SK-N-SH (cell line): ENCODE results near the gene FAM219B. TPM values are rescaled to one million over a fixed set of nuclear protein-coding genes. Genes with fewer than 3 reads are reported as not detected.

Source experiments
- CTCF ChIA-PET: fragments of 300-600, 350-600 bp; formaldehyde crosslinking; extraction: SDS; loops from one replicate; lab custom pipeline; 2021; lab: Yijun Ruan, JAX
- POLR2A ChIA-PET: fragments of 350-600 bp; sonication (Branson Sonifier 250); formaldehyde crosslinking; extraction: SDS; loops from one replicate; lab custom pipeline; 2020; ENCODE audit warnings: antibody characterized with exemption, inconsistent platforms; lab: Yijun Ruan, JAX
- DNase-seq: peaks from one replicate; pipeline ENCODE4 v3.0.0; 2012
- H2AFZ ChIP-seq: fragments of 200-600 bp; sonication (generic); 2 replicates; pipeline ENCODE4 v1.8.1; 2016; ENCODE audit warnings: antibody characterized with exemption, mild to moderate bottlenecking, low read depth
- H3F3A ChIP-seq: fragments of 200-600 bp; sonication (generic); replicated peaks from 2 replicates; pipeline ENCODE3; 2016; ENCODE audit warnings: antibody characterized with exemption, mild to moderate bottlenecking; ENCODE audit not compliant: insufficient read depth
- H3K27ac ChIP-seq, 2 experiments: fragments of 200-500 bp in 1 of 2; fragments of 200-600 bp in 1 of 2; sonication (Bioruptor generic) in 1 of 2; sonication (generic), shearing (Covaris generic) in 1 of 2; 2 replicates each; pipeline versions ENCODE4 v1.5.1 to v1.6.1; 2014 to 2016; ENCODE audit warnings: low read depth in 2 of 2, inconsistent platforms in 1 of 2, low read length in 1 of 2, mild to moderate bottlenecking in 1 of 2, mixed read lengths in 1 of 2
- H3K27me3 ChIP-seq: fragments of 200-600 bp; sonication (generic), shearing (Covaris generic); 2 replicates; pipeline ENCODE4 v1.6.1; 2016; ENCODE audit warnings: mixed run types; ENCODE audit not compliant: insufficient read depth
- H3K36me3 ChIP-seq, 2 experiments: fragments of 200-500 bp in 1 of 2; fragments of 200-600 bp in 1 of 2; sonication (Bioruptor generic) in 1 of 2; sonication (generic) in 1 of 2; replicated peaks in 1 of 2; 2 replicates each; pipeline versions ENCODE3 to v1.5.1; 2014 to 2016; ENCODE audit warnings: low read length in 1 of 2, mild to moderate bottlenecking in 1 of 2; ENCODE audit not compliant: insufficient read depth in 2 of 2, control insufficient read depth in 1 of 2
- H3K4me1 ChIP-seq, 2 experiments: fragments of 200-500 bp in 1 of 2; fragments of 200-600 bp in 1 of 2; sonication (Bioruptor generic) in 1 of 2; sonication (generic), shearing (Covaris generic) in 1 of 2; 2 replicates each; pipeline versions ENCODE4 v1.5.1 to v1.6.1; 2014 to 2016; ENCODE audit warnings: low read depth in 1 of 2, low read length in 1 of 2, mixed run types in 1 of 2; ENCODE audit not compliant: insufficient read depth in 2 of 2, control insufficient read depth in 1 of 2
- H3K4me2 ChIP-seq: fragments of 200-600 bp; sonication (generic), shearing (Covaris generic); 2 replicates; pipeline ENCODE4 v1.6.1; 2017; ENCODE audit warnings: mixed run types
- H3K4me3 ChIP-seq, 2 experiments: fragments of 200-500 bp in 1 of 2; fragments of 200-600 bp in 1 of 2; sonication (Bioruptor generic) in 1 of 2; sonication (generic), shearing (Covaris generic) in 1 of 2; 2 replicates each; pipeline versions ENCODE4 v1.5.1 to v1.8.1; 2014 to 2016; ENCODE audit warnings: low read depth in 2 of 2, inconsistent platforms in 1 of 2, low read length in 1 of 2, mild to moderate bottlenecking in 1 of 2, mixed read lengths in 1 of 2, moderate library complexity in 1 of 2
- H3K79me2 ChIP-seq: fragments of 200-600 bp; sonication (generic); 2 replicates; pipeline ENCODE4 v1.8.1; 2017; ENCODE audit warnings: mild to moderate bottlenecking; ENCODE audit not compliant: insufficient read depth
- H3K9ac ChIP-seq: fragments of 200-600 bp; sonication (generic); 2 replicates; pipeline ENCODE4 v1.6.1; 2017; ENCODE audit warnings: mixed run types
- H3K9me2 ChIP-seq: fragments of 200-600 bp; sonication (generic); 2 replicates; pipeline ENCODE4 v1.6.1; 2017; ENCODE audit warnings: mixed run types
- H3K9me3 ChIP-seq: fragments of 200-600 bp; sonication (generic); 2 replicates; pipeline ENCODE4 v1.6.1; 2017; ENCODE audit warnings: mixed run types, mild to moderate bottlenecking, moderate library complexity
- H4K20me1 ChIP-seq: fragments of 200-600 bp; sonication (generic); 2 replicates; pipeline ENCODE4 v1.6.1; 2017; ENCODE audit warnings: mild to moderate bottlenecking, mixed run types; ENCODE audit not compliant: insufficient read depth
- CHD2 ChIP-seq: fragments of 150-350 bp; IDR thresholded peaks from 2 replicates; pipeline ENCODE4 v1.6.1; 2018; ENCODE audit warnings: low read length; ENCODE audit not compliant: partially characterized antibody
- CTCF ChIP-seq: fragments of 200-600 bp; sonication (generic); IDR thresholded peaks from 2 replicates; pipeline ENCODE4 v1.6.1; 2017; ENCODE audit warnings: antibody characterized with exemption, mild to moderate bottlenecking, moderate library complexity
- FOXJ3 ChIP-seq: sonication (generic); formaldehyde crosslinking; IDR thresholded peaks from 2 replicates; pipeline ENCODE4 v1.5.1; 2020; ENCODE audit warnings: mild to moderate bottlenecking, missing genetic modification reagents
- GATA2 ChIP-seq: sonication (generic); formaldehyde crosslinking; IDR thresholded peaks from 2 replicates; pipeline ENCODE4 v1.5.0; 2020; ENCODE audit warnings: mild to moderate bottlenecking, missing genetic modification reagents
- MAX ChIP-seq: IDR thresholded peaks from 2 replicates; pipeline ENCODE4 v1.4.0; 2012; ENCODE audit warnings: low read depth
- MXI1 ChIP-seq: IDR thresholded peaks from 2 replicates; pipeline ENCODE4 v1.6.1; 2012; ENCODE audit warnings: mild to moderate bottlenecking, low read depth, low read length, improper control_type of control experiment
- NFIC ChIP-seq: IDR thresholded peaks from 2 replicates; pipeline ENCODE4 v1.4.0; 2012; ENCODE audit warnings: borderline replicate concordance
- RAD21 ChIP-seq: IDR thresholded peaks from 2 replicates; pipeline ENCODE4 v1.6.1; 2012; ENCODE audit warnings: mild to moderate bottlenecking, low read length
- SMC3 ChIP-seq: IDR thresholded peaks from 2 replicates; pipeline ENCODE4 v1.6.1; 2012; ENCODE audit warnings: low read depth, low read length, improper control_type of control experiment
- TCF12 ChIP-seq: IDR thresholded peaks from 2 replicates; pipeline ENCODE4 v1.4.0; 2012
- USF1 ChIP-seq: IDR thresholded peaks from 2 replicates; pipeline ENCODE4 v1.4.0; 2012; ENCODE audit warnings: low read depth, borderline replicate concordance
- USF2 ChIP-seq: fragments of 150-350 bp; IDR thresholded peaks from 2 replicates; pipeline ENCODE4 v1.6.1; 2017; ENCODE audit warnings: antibody characterized with exemption, low read length, low read depth, borderline replicate concordance
- YY1 ChIP-seq: IDR thresholded peaks from 2 replicates; pipeline ENCODE4 v1.4.0; 2012; ENCODE audit warnings: low read depth, mild to moderate bottlenecking
- WGBS: methylation state at CpG from one replicate; pipeline ENCODE4 v1.1.6; 2017; ENCODE audit warnings: low lambda C conversion rate; 5-methylcytosine and 5-hydroxymethylcytosine counted together
- polyA plus RNA-seq, 3 experiments: library from polyadenylated mRNA; depleted of rRNA; stranded (reverse); fragments of >200 nt; gene quantifications; 2 replicates each; pipeline ENCODE4 v1.2.3, GENCODE V29; 2012

The FAM219B gene
- polyA plus RNA-seq, 1 of the 3 experiments (the other 2 are of a cell fraction): 53.0 TPM

GRCh38 chr15:74955796-74956647 is 49.4 kb upstream of the FAM219B start:
- peak; percentile 78 for DNase-seq

More at GRCh38 chr15:74955796-74956647, 49.4 kb upstream of the FAM219B start:
- H3K27me3 ChIP-seq: no peaks in the 10 kb centered on the region; the same call in 1 of the 2 replicates
- TF ChIP-seq TCF12 (no peak), MXI1 (peak; percentile 93), RAD21 (peak; percentile 49), CHD2 (peak; percentile 22), NFIC (no peak), GATA2 (CRISPR knock-in tag) (no peak), SMC3 (peak; percentile 36; the same call in 1 of the 2 replicates), CTCF (peak; percentile 42), USF1 (peak; percentile 86), FOXJ3 (0 out of 2 replicates have a peak, but pooled peaks have one; percentile 26), MAX (peak; percentile 98), YY1 (peak; percentile 60; the same call in 1 of the 2 replicates), USF2 (peak; percentile 51; the same call in 1 of the 2 replicates)
- no peaks in the 10 kb centered on the region for H3K79me2 ChIP-seq
- H3K9ac ChIP-seq: peak overlapping the region; percentile 54; the same call in 1 of the 2 replicates
- no peaks in the 10 kb centered on the region for H3K9me3 ChIP-seq
- ChIA-PET CTCF (interaction anchor here (0.7 to 5.6 kb wide), 23 partner anchors 20 to 324 kb away, joined by 3 to 36 read pairs (median 4); partner anchors contain the start of genes FAM219B and SCAMP5), POLR2A (interaction anchor here (0.7 to 5.5 kb wide), 7 partner anchors 22 to 243 kb away, joined by 3 to 47 read pairs (median 5); partner anchors contain the start of gene SCAMP5)
- H3K9me2 ChIP-seq: no peaks in the 10 kb centered on the region
- WGBS: 52% methylated on average over 39 of the region's 88 CpGs
- no peaks in the 10 kb centered on the region for H3F3A ChIP-seq
- H2AFZ ChIP-seq: peak overlapping the region; percentile 96; the same call in 1 of the 2 replicates
- H3K4me3 ChIP-seq: peak overlapping the region; percentile 54 to 64
- H3K27ac ChIP-seq: peak overlapping the region in 1 of 2 experiments; percentile 98; a peak in 2 of 4 replicates
- no peaks in the 10 kb centered on the region for H4K20me1 ChIP-seq
- no peaks in the 10 kb centered on the region for H3K36me3 ChIP-seq
- H3K4me1 ChIP-seq: peaks cover 0 to 37% of the 10 kb centered on the region in 2 experiments; a peak in 1 of 4 replicates
- H3K4me2 ChIP-seq: peak overlapping the region; percentile 90
